Dedifferentiated amniotic fluid mesenchymal stem cell (primary cell): ENCODE measurements around the gene ZC4H2.
"Not testable (repeated sequence)": the region's sequence is repeated elsewhere in the genome, so short reads cannot be mapped to it uniquely, and the experiment has no call there.

Experiments used
- DNase-seq: peaks from one replicate; pipeline ENCODE4 v3.0.0-alpha.2; 2016; ENCODE audit errors: extremely low spot score

Gene ZC4H2

GRCh38 chrX:64975989-64976672, at the start of gene ZC4H2:
TSS of gene ZC4H2 (minus strand) at chrX:64976450. CDS start at chrX:64976377, 73 bp downstream.
- DNase-seq: peak; percentile 55

GRCh38 chrX:65017451-65017850, 41.2 kb upstream of the ZC4H2 start:
- no peak for DNase-seq

- DNase-seq: no peak
Observed at GRCh38 chrX:65014230-65014629, 38.0 kb upstream of the ZC4H2 start.

GRCh38 chrX:65009459-65009858, 33.2 kb upstream of the ZC4H2 start:
- no peak for DNase-seq

- not testable (repeated sequence) for DNase-seq
Observed at GRCh38 chrX:65002208-65002607, 26.0 kb upstream of the ZC4H2 start.

- DNase-seq: no peak
Observed at GRCh38 chrX:64996805-64997204, 20.6 kb upstream of the ZC4H2 start.

GRCh38 chrX:64994131-64994798, 18.0 kb upstream of the ZC4H2 start:
- DNase-seq: no peak

GRCh38 chrX:64977830-64978229, 1.6 kb upstream of the ZC4H2 start:
- no peak for DNase-seq

- no peak for DNase-seq
Observed at GRCh38 chrX:64977051-64977450, 801 bp upstream of the ZC4H2 start.

GRCh38 chrX:64976673-64977040, 407 bp upstream of the ZC4H2 start:
- DNase-seq: no peak

GRCh38 chrX:64975491-64975890, 759 bp downstream of the ZC4H2 start:
- DNase-seq: no peak

GRCh38 chrX:64925480-64925879, 50.8 kb downstream of the ZC4H2 start:
- DNase-seq: no peak

- no peak for DNase-seq
Observed at GRCh38 chrX:64908121-64908520, 68.1 kb downstream of the ZC4H2 start.

- DNase-seq: no peak
Observed at GRCh38 chrX:64894454-64895038, 81.7 kb downstream of the ZC4H2 start.

- no peak for DNase-seq
Observed at GRCh38 chrX:64885850-64886249, 90.4 kb downstream of the ZC4H2 start.

GRCh38 chrX:64878709-64879108, 97.5 kb downstream of the ZC4H2 start:
- DNase-seq: not testable (repeated sequence)

- no peak for DNase-seq
Observed at GRCh38 chrX:64867217-64867616, 109.0 kb downstream of the ZC4H2 start.
